Right ventricle myocardium superior (tissue), 1 donor: ENCODE data around the gene USP3. TPM values are rescaled to one million over a fixed set of nuclear protein-coding genes. Genes with fewer than 3 reads are reported as not detected.

ENCODE experiments used
- ATAC-seq: fragments of 200-7000 bp; cut with Tn5 transposase; one replicate; pipeline ENCODE4 v1.9.1; 2020; ENCODE audit warnings: mild to moderate bottlenecking; ENCODE audit not compliant: poor library complexity
- DNase-seq: peaks from one replicate; pipeline ENCODE4 v3.0.0-alpha.2; 2020
- intact Hi-C: fragments of 100-400 bp; cut with DNase I; formaldehyde crosslinking; loops from one replicate; pipeline ENCODE4 v1.11.2; 2022
- long read RNA-seq: library from polyadenylated mRNA; unstranded; transcript quantifications from one replicate; pipeline ENCODE4 v2.0.0, GENCODE V29; 2021
- total RNA-seq: library from RNA; stranded (reverse); fragmentation: NEBNext Ultra II Directional; extraction: Animal tissue kit (Norgen Biotek cat#: 25700); gene quantifications from one replicate; pipeline ENCODE4 v1.2.1, GENCODE V29; 2021
- donor health status: DM: no; HTN: yes; CAD: no; lungs with severe emphysema.

USP3 gene
- 15.9 TPM for total RNA-seq
- long read RNA-seq, transcript USP3-202 (15 exons, 2,333 nt) = major isoform, 22 of 34 reads
- long read RNA-seq, partial matches to known transcripts = 1 of 34 reads
- long read RNA-seq, other reads (novel, unspliced or antisense) = 8 of 34 reads

GRCh38 chr15:63504247-63504978, at the start of gene USP3:
Gene USP3, plus strand, starts transcription at chr15:63504593. Its CDS starts 147 bp downstream, at chr15:63504740.
- ATAC-seq = peak; percentile 93
- DNase-seq = peak; percentile 96
- intact Hi-C loops = loop anchor here (5.0 kb wide), 1 partner anchor 93 kb away; the partner anchor contains the start of gene FBXL22

DNA sequence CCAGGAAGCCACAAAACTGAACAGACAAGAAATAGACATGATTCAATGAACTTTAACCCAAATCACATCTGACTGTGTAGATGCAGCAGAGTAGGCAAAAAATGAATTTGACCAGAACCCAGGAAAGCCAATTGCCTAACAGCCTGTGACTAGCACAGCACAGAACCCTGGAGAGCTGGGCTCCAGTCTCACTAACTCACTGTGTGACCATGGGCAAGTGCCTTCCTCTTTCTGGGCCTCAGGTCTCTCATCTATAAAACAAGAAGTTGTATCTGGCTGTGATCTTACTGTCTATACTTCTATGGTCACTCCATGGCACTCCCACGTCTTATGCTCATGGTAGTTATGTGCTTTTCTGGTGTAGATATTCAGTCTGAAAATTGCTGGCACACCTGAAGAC, 48.1 kb upstream of the USP3 start:
- no peak for DNase-seq
- peak; percentile 38 for ATAC-seq
- intact Hi-C loops = no loop called here

DNA sequence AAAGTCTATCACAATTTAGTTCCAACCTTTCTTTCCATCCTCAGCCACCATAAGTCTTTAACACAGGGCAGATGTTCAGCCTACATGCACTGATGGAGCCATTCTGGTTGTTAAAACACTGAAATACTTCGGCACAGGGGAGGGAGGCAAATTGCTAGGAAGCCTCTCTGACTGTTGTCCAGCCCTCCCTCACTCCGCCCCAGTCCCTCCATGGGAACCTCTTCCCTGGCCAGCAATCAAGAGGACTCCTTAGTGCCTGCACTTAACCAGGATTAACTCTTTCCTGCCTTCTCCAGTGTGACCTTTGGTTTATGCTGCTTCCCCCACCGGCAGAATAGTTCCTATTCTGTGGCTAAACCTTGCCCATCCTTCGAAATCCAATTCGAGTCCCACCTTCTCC, 47.0 kb upstream of the USP3 start:
- DNase-seq (no peak), ATAC-seq (no peak)
- intact Hi-C loops = no loop called here

GRCh38 chr15:63458026-63458425, 46.4 kb upstream of the USP3 start:
- no peak for DNase-seq
- ATAC-seq = no peak
- intact Hi-C loops = no loop called here

GRCh38 chr15:63458794-63459395, 45.5 kb upstream of the USP3 start:
- DNase-seq (no peak), ATAC-seq (no peak)
- intact Hi-C loops = no loop called here

DNA sequence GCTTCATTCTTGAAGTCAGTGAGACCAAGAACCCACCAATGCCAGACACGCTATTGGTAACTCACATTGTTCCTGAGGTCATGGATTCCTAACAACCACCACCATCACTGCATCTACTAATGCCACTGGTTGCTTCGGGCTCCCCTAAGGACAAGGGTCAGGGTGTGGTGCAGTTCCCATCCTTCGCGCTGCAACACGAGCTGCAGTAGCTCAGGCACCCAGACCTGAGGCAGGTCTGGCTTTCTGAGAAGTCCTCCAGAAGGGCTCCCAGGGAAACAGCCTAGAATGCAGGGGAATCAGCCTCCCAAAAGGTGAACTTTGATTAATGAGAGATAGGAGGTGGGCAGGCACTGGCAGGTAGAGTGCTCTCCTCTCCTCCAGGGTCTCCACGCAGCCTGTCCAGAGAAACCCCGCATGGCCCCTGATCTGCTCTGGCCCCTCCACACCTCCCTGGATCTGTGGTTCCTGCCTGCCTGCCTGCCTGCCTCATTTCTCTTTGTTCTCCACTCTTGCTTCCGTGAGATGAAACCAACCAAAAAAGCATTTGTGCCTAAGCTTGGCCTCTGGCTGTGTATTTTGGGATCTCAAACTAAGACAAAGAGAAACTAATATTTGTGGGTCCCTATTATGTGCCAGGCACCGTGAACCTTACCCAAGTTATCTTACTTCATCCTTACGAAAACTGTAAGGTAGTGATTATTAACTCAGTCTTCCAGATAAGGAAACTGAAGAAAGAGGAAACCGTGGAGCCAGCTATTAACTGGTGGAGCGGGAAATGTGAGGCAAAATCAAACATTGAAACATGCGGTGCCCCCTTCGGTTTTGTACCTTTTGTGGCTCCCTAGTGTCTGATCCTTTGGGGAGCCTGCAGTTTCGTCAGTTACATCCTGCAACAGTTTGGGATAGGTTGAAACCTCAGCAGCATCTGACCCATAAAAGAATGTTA, 43.9 kb upstream of the USP3 start:
- intact Hi-C loops = no loop called here
- ATAC-seq = no peak
- DNase-seq = no peak

- DNase-seq (no peak), ATAC-seq (peak; percentile 23)
- intact Hi-C loops = no loop called here
Observed at GRCh38 chr15:63461230-63461985, 43.0 kb upstream of the USP3 start.

- DNase-seq (no peak), ATAC-seq (no peak)
- intact Hi-C loops = no loop called here
Observed at GRCh38 chr15:63462088-63462487, 42.3 kb upstream of the USP3 start.

- intact Hi-C loops = no loop called here
Observed at GRCh38 chr15:63463036-63463435, 41.4 kb upstream of the USP3 start.

GRCh38 chr15:63463793-63464192, 40.6 kb upstream of the USP3 start:
- intact Hi-C loops = no loop called here
- DNase-seq = no peak
- ATAC-seq = no peak

More at GRCh38 chr15:63463036-63463435, 41.4 kb upstream of the USP3 start:
- DNase-seq = no peak
- no peak for ATAC-seq

GRCh38 chr15:63465104-63465503, 39.3 kb upstream of the USP3 start:
- DNase-seq (no peak), ATAC-seq (peak; percentile 57)
- intact Hi-C loops = loop anchor here (5.0 kb wide), 1 partner anchor 132 kb away; the partner anchor contains the start of gene FBXL22

- peak; percentile 85 for ATAC-seq
Observed at GRCh38 chr15:63466378-63467192, 37.8 kb upstream of the USP3 start.

GRCh38 chr15:63469190-63469589, 35.2 kb upstream of the USP3 start:
- intact Hi-C loops = loop anchor here (5.0 kb wide), 1 partner anchor 128 kb away; the partner anchor contains the start of gene FBXL22
- ATAC-seq (no peak), DNase-seq (no peak)

More at GRCh38 chr15:63466378-63467192, 37.8 kb upstream of the USP3 start:
- intact Hi-C loops = loop anchor here (5.0 kb wide), 1 partner anchor 131 kb away; the partner anchor contains the start of gene FBXL22
- no peak for DNase-seq

- ATAC-seq = no peak
- intact Hi-C loops = loop anchor here (5.0 kb wide), 1 partner anchor 127 kb away; the partner anchor contains the start of gene FBXL22
- no peak for DNase-seq
Observed at GRCh38 chr15:63469984-63470383, 34.4 kb upstream of the USP3 start.

DNA sequence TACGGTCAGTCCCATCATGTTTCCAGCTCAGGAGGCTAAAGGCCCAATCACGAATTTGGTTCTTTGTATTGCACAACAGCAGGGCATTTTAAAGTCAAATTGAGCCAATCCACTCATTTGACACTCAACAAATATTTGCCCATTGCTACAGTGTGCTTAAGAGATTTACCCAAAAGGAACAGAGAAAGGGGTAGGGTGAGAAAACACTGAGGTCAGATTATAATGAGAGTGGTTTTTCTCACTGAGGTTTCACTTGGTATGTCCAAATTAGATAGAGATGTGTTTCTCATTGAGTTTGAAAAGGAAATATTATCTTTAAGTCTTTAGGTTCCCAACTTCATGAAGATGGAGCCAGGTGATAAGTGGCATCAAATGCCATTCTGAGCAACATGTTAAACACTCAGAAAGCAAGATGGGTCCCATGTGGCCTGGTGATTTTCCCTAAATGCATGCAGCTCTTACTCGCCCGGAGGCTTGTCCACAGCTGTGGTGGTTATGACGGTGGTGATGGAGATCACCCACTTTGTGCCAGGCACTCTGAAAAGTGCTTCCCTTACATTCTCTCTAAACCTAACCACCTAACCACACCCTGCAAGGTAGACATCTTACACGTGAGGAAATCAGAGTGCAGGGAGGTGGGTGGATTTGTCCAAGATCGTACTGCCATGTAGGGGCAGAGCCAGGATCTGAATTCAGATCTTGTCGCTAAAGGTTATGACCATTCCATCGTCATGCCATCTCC, 31.2 kb upstream of the USP3 start:
- intact Hi-C loops = no loop called here
- DNase-seq (no peak), ATAC-seq (no peak)

DNA sequence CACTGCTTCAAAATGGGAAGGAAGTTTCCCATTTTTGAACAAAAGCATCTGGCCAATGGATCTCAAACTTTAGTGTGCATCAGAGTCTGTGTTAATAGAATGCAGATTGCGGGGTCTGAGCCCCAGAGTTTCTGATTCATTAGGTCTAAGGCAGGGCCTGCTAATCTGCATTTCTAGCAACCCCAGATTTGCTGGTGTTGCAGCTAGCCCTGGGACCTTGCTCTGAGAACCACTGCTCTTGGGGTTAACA, 30.7 kb upstream of the USP3 start:
- ATAC-seq = no peak
- no peak for DNase-seq
- intact Hi-C loops = no loop called here
